ENCODE results near the gene KLB.

GRCh38 chr4:39357002-39357401 lies 49.7 kb upstream of the KLB start:
- no peak for TF ChIP-seq POLR2A (IDR thresholded peaks at IDR 0.05)
- TF ChIP-seq CTCF (IDR thresholded peaks at IDR 0.05), result no peak

Measured in Peyer's patch (tissue), 4 donors.